Activated T-cell treated with anti-CD3 and anti-CD28 coated beads, Interleukin-2, amount 50 U/mL, for 24 hours (primary cell): Measurements from ENCODE around the gene SPINDOC.

Experiments used
- DNase-seq: peaks from one replicate; pipeline ENCODE4 v3.0.0-alpha.2; 2020
- H3K27ac Mint-ChIP-seq: 2 replicates; pipeline ENCODE4 v1.8.0; 2020; ENCODE audit warnings: mild to moderate bottlenecking, mixed read lengths
- H3K27me3 Mint-ChIP-seq: 2 replicates; pipeline ENCODE4 v1.8.0; 2020; ENCODE audit warnings: mixed read lengths
- H3K36me3 Mint-ChIP-seq: 2 replicates; pipeline ENCODE4 v1.8.0; 2020; ENCODE audit warnings: low read depth, mixed read lengths
- H3K4me1 Mint-ChIP-seq: 2 replicates; pipeline ENCODE4 v1.8.0; 2020; ENCODE audit warnings: low read depth, mixed read lengths
- H3K4me3 Mint-ChIP-seq: 2 replicates; pipeline ENCODE4 v1.8.0; 2020; ENCODE audit warnings: mild to moderate bottlenecking, moderate library complexity, mixed read lengths
- H3K9me3 Mint-ChIP-seq: 2 replicates; pipeline ENCODE4 v1.8.0; 2020; ENCODE audit warnings: mixed read lengths

SPINDOC gene

DNA sequence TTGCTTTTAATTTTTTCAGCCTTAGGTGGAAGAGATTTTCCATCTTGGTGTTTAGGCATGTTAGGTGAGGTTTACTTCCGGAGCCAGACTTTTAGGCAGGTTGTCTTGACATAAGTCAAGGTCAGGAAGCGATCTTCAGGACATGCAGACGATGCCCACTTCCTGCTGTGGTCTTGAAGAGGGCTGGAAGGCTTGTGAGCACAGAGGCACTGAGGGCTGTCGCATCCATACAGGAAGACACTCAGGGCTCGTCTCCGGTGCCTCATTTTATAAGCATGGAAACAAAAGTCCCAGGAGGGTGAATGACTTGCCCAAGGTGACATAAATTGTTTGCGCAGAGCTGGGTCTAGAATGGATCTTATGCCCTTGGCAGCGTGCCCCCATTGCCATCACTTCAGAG is 56.4 kb downstream of the SPINDOC start:
- H3K27ac Mint-ChIP-seq: peak overlapping the region; percentile 88
- H3K4me3 Mint-ChIP-seq: peak overlapping the region; percentile 41
- no peak for DNase-seq
- peaks cover 55% of the 10 kb centered on the region for H3K36me3 Mint-ChIP-seq
- H3K9me3 Mint-ChIP-seq: no peaks in the 10 kb centered on the region
- H3K4me1 Mint-ChIP-seq: peaks cover 91% of the 10 kb centered on the region
- no peaks in the 10 kb centered on the region for H3K27me3 Mint-ChIP-seq

DNA sequence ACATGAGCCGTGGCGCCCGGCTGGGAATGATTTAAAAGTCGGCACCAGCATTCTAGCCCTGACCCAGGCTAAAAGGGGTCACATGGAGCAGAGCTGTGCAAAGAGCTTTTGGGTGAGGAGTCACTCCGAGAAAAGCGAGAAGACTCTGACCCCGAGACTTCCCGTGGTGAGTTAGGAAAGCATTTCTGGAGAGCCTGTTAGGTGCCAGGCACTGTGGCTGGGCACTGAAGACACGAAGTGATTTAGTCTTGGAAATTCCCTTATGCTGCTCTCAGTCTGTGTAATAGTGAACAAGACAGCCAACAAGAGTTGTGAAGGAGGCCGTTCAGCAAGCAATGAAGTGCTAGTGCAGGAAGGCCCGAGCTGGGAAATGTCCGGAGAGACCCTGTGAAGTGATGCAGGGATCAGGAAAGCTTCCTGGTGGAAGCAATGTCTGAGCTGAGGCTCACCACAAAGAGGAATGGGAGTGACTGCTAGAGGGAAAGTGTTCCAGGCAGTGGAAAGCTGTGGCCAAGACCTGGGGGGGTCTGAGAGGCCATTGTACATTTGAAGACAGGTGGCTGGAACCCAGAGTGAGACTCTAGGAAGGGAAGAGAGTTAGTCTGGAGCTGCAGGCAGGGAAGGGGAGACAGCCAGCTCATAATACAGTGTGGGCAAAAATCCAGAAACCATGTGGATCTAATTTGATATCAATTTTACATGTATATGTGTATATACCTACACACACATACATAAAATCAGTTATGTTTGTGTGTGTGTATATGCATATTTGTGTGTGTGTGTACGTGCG is 57.3 kb downstream of the SPINDOC start:
- no peaks in the 10 kb centered on the region for H3K9me3 Mint-ChIP-seq
- peak overlapping the region; percentile 88 for H3K27ac Mint-ChIP-seq
- peak overlapping the region; percentile 41 for H3K4me3 Mint-ChIP-seq
- H3K27me3 Mint-ChIP-seq: no peaks in the 10 kb centered on the region
- peaks cover 90% of the 10 kb centered on the region for H3K4me1 Mint-ChIP-seq
- peaks cover 54% of the 10 kb centered on the region for H3K36me3 Mint-ChIP-seq
- no peak for DNase-seq

DNA sequence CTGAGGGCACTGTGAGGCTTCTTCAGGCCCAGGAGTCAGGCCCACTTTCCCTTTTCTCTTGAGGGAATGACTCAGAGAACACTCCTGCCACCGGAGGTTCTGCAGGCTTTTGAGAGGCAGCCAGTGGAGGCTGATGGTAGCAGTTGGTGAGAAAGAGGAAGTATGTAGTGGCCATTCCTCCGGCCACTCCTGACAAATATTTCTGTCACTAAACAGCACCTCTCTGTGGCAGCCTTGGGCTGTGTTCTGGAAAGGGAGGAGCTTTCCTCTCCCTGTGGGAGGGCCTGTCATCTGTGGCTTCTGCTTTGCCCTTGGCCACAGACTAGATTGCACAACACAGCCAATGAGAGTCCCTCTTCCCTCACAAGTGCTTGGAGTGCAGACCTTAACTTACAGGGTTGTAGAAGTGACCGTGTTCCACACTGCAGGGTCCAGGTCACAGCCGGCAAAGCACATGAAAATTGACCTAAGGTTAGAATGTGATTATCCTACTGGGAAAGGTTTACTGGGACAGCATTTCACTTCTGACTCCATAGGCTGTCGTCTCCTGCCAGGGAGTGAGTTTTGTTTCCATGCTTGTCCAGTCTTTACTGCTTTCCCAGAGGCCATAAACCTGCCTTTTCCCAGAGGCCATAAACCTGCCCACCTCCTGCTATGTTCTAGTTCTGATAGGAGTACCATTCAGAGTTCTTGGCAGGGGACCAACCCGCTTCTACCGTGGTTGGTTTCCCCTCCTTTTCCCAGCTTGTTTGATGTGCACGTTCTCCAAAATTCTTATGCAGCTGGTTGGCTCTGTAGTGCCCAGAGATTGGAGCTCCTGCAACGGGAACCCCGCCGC is 58.9 kb downstream of the SPINDOC start:
- Mint-ChIP-seq H3K9me3 (no peaks in the 10 kb centered on the region), H3K4me1 (peaks cover 83% of the 10 kb centered on the region), H3K36me3 (peaks cover 55% of the 10 kb centered on the region), H3K27ac (peak overlapping the region; percentile 8), H3K4me3 (no peak overlapping the region), H3K27me3 (no peaks in the 10 kb centered on the region)
- DNase-seq: peak; percentile 46

DNA sequence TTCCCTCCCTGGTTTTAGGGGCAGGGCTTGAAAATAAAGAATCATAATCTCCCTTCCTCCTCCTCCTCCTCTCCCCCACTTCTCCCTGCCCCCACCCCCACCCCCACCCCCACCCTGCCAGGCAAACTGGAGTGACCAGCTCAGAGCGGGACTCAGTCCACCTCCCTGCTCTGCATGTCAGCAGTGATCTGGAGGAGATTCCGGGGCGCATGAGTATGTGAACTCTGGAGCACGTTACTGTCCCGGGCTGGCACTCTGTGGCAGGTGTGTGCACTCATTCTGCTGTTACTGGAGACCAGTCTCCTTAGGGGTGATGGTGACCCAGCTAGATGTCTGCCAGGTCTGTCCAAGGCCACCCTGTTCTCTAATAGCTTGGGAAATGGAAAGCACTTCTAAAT is 59.5 kb downstream of the SPINDOC start:
- H3K27me3 Mint-ChIP-seq: no peaks in the 10 kb centered on the region
- peaks cover 51% of the 10 kb centered on the region for H3K36me3 Mint-ChIP-seq
- no peak overlapping the region for H3K4me3 Mint-ChIP-seq

DNA sequence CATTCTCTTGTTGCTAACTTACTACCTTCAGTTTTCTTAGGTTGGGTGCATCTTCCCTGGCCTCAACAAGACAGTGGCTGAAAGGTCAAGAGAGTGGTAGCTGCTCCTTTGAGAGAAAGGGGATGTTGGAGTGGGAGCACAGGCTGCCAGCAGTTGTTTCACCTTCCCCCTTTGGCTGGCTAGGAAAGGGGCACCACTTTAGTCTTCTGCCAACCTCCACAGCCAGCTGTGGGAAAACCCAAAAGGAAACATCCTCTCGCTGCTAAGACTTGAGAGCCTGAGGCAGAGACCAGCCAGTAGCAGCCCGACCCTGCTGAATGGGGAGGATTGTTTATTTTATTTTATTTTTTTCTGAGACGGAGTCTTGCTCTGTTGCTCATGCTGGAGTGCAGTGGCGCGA is 60.1 kb downstream of the SPINDOC start:
- H3K27ac Mint-ChIP-seq: no peak overlapping the region
- peaks cover 82% of the 10 kb centered on the region for H3K4me1 Mint-ChIP-seq
- peaks cover 53% of the 10 kb centered on the region for H3K36me3 Mint-ChIP-seq
- no peaks in the 10 kb centered on the region for H3K9me3 Mint-ChIP-seq
- no peaks in the 10 kb centered on the region for H3K27me3 Mint-ChIP-seq
- H3K4me3 Mint-ChIP-seq: no peak overlapping the region
- no peak for DNase-seq

More for the DNA sequence above, 59.5 kb downstream of the SPINDOC start:
- Mint-ChIP-seq H3K27ac (no peak overlapping the region), H3K4me1 (peaks cover 81% of the 10 kb centered on the region), H3K9me3 (no peaks in the 10 kb centered on the region)
- DNase-seq: no peak

DNA sequence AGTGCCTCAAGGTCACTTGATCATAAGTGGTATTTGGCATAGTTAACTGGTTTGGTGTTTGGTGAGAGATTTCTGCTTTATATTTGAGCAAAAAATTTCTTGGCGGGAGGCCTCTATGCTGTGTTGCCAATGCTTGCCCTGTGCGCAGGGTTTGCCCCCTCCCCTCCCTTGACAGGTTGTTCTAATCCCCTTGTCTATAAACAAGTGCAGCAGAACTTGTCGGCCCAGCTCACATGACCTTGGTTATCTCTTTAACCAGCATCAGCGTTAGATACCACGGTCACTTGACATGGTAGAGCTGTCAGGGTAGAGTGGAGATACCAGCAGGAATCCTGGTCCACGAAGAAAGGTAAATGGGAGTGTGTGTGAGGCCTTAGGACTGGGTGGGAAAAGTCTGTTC is 61.3 kb downstream of the SPINDOC start:
- Mint-ChIP-seq H3K4me3 (no peak overlapping the region), H3K4me1 (peaks cover 81% of the 10 kb centered on the region), H3K27ac (peak overlapping the region; percentile 29), H3K27me3 (no peaks in the 10 kb centered on the region), H3K9me3 (no peaks in the 10 kb centered on the region), H3K36me3 (peaks cover 54% of the 10 kb centered on the region)
- DNase-seq: no peak

DNA sequence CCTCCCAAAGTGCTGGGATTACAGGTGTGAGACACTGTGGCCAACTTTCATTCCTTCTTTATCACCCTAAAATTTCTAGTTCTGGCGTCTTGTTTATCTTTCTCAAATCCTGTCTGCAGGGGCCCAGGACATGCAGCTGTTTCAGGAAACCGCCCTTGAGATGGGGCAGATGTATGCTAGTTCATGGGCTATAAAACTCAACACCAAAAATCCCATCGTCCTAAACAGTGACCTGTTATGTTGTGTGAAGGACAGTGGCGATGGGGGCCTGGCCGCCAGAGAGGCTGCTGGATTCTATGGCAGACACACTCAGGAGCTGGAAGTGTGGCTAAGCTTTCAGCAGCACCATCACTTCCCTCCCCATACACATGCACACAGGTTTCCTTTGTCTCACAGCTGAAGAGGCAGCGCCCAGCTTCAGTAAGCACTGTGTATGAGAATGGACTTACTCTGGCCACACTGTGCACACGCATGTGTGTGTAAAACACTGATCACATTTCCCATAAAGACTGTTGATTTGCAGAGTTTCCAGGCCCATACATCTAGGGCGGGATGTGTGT is 62.3 kb downstream of the SPINDOC start:
- Mint-ChIP-seq H3K4me1 (peaks cover 81% of the 10 kb centered on the region), H3K27ac (no peak overlapping the region), H3K36me3 (peaks cover 47% of the 10 kb centered on the region), H3K4me3 (no peak overlapping the region), H3K27me3 (no peaks in the 10 kb centered on the region), H3K9me3 (no peaks in the 10 kb centered on the region)
- DNase-seq: no peak

DNA sequence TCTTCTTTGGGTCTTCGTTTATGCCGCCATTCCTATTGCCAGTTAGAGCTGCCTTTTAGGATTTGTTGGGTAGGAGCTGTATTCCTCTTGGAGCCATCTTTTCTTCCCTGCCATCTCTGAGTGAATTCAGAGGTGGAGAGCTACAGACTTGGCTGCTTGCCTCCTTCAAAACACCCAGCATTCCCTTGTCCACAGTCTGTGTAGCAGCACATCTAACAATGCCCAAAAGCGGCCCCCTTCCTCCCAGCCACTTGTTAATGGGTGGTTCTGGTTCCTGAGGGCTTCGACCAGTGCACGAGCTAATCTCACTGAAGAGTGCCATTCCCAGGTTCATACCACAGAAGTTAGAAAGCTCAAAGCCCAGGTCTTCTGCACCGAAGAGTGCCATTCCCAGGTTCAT is 63.4 kb downstream of the SPINDOC start:
- Mint-ChIP-seq H3K4me3 (no peak overlapping the region), H3K27me3 (no peaks in the 10 kb centered on the region), H3K36me3 (peaks cover 47% of the 10 kb centered on the region), H3K4me1 (peaks cover 84% of the 10 kb centered on the region), H3K27ac (no peak overlapping the region), H3K9me3 (no peaks in the 10 kb centered on the region)
- DNase-seq: no peak
